GM23338 (cell line): ENCODE results near the gene GPR143.

Experiments
- CREB1 ChIP-seq: fragments of 250-450 bp; sonication (Bioruptor Pico); IDR thresholded peaks from 2 replicates; pipeline ENCODE4 v1.5.0; 2020; ENCODE audit warnings: low read depth, mild to moderate bottlenecking, moderate library complexity
- EZH2phosphoT487 ChIP-seq: fragments of 200-600 bp; sonication (generic); IDR thresholded peaks from one replicate; pipeline ENCODE4 v1.8.1; 2018; ENCODE audit warnings: antibody characterized with exemption; ENCODE audit not compliant: unreplicated experiment
- JUNB ChIP-seq: IDR thresholded peaks from one replicate; pipeline ENCODE4 v1.6.1; 2016; ENCODE audit warnings: antibody characterized with exemption; ENCODE audit not compliant: unreplicated experiment
- REST ChIP-seq: IDR thresholded peaks from one replicate; pipeline ENCODE4 v1.6.1; 2018; ENCODE audit warnings: antibody characterized with exemption; ENCODE audit not compliant: unreplicated experiment
- STAT1 ChIP-seq: IDR thresholded peaks from one replicate; pipeline ENCODE4 v1.6.1; 2016; ENCODE audit warnings: antibody characterized with exemption; ENCODE audit not compliant: unreplicated experiment
- TF ChIP-seq, protein P1 (sequence below), 2 experiments: fragments of 200-600 bp in 1 of 2; sonication (generic) in 1 of 2; conservative IDR thresholded peaks; 2 replicates each; pipeline versions ENCODE4 v1.5.1 to v1.6.1; 2016 to 2017; ENCODE audit warnings: antibody characterized with exemption in 2 of 2, low read depth in 2 of 2, mild to moderate bottlenecking in 2 of 2, moderate library complexity in 1 of 2

DNA sequence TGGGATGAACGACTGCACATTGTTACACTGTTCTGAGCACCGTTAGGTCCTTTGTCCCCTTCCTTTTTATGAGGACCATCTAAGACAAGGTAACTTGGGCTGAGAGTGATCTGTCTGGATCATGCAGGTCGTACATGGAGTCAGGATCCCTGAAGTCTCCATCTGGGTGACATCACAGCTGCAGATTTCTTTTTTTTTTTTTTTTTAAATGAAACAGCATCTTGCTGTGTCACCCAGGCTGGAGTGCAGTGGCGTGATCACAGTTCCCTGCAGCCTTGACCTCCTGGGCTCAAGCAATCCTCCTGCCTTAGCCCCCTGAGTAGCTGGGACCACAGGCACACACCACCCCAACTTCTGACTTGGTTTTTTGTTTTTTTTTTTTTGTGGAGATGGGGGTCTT is 37.1 kb upstream of the GPR143 start:
- TF ChIP-seq, protein P1, sequence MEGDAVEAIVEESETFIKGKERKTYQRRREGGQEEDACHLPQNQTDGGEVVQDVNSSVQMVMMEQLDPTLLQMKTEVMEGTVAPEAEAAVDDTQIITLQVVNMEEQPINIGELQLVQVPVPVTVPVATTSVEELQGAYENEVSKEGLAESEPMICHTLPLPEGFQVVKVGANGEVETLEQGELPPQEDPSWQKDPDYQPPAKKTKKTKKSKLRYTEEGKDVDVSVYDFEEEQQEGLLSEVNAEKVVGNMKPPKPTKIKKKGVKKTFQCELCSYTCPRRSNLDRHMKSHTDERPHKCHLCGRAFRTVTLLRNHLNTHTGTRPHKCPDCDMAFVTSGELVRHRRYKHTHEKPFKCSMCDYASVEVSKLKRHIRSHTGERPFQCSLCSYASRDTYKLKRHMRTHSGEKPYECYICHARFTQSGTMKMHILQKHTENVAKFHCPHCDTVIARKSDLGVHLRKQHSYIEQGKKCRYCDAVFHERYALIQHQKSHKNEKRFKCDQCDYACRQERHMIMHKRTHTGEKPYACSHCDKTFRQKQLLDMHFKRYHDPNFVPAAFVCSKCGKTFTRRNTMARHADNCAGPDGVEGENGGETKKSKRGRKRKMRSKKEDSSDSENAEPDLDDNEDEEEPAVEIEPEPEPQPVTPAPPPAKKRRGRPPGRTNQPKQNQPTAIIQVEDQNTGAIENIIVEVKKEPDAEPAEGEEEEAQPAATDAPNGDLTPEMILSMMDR (conservative IDR thresholded peaks at IDR 0.05; ENCODE audit: low read depth in 2 of 2): no peak
- TF ChIP-seq EZH2phosphoT487: no peak
- TF ChIP-seq REST: no peak
- TF ChIP-seq STAT1: no peak
- no peak for TF ChIP-seq CREB1 (CRISPR knock-in tag)
- TF ChIP-seq JUNB: no peak
